HEK293 (cell line): ENCODE measurements around the gene BICD2.

ENCODE experiments used
- CTCF ChIA-PET: fragments of 350-600 bp; formaldehyde crosslinking; extraction: SDS; loops from one replicate; lab custom pipeline; 2021; ENCODE audit warnings: antibody characterized with exemption; lab: Yijun Ruan, JAX
- POLR2A ChIA-PET: fragments of 300-600 bp; formaldehyde crosslinking; extraction: SDS; loops from one replicate; lab custom pipeline; 2020; ENCODE audit warnings: antibody characterized with exemption, inconsistent platforms; lab: Yijun Ruan, JAX
- H3K27ac ChIP-seq: fragments of 200-500 bp; sonication (Bioruptor generic); 2 replicates; pipeline ENCODE4 v1.5.1; 2014; ENCODE audit warnings: low read depth, low read length, control low read depth, inconsistent platforms; ENCODE audit errors: extremely low read depth
- H3K36me3 ChIP-seq, 2 experiments: fragments of 200-500 bp in 1 of 2; sonication (Bioruptor generic) in 1 of 2; 1 replicate in 1 of 2; 2 replicates in 1 of 2; pipeline ENCODE4 v1.5.1; 2014 to 2017; ENCODE audit warnings: inconsistent platforms in 2 of 2, low read length in 2 of 2; ENCODE audit not compliant: control insufficient read depth in 2 of 2, insufficient read depth in 1 of 2
- H3K4me1 ChIP-seq: fragments of 200-500 bp; sonication (Bioruptor generic); 2 replicates; pipeline ENCODE4 v1.5.1; 2014; ENCODE audit warnings: mild to moderate bottlenecking, low read length, inconsistent platforms; ENCODE audit not compliant: control insufficient read depth, insufficient read depth
- H3K4me3 ChIP-seq: 2 replicates; pipeline ENCODE4 v1.5.1; 2011; ENCODE audit warnings: low read depth, mild to moderate bottlenecking, control low read depth, low read length, moderate library complexity
- H3K9me3 ChIP-seq: fragments of 200-500 bp; sonication (Bioruptor generic); 2 replicates; pipeline ENCODE4 v1.5.1; 2014; ENCODE audit warnings: low read depth, low read length, inconsistent platforms; ENCODE audit not compliant: control insufficient read depth, insufficient read depth
- BCL6B ChIP-seq: fragments of 450-650 bp; formaldehyde crosslinking; IDR thresholded peaks from 2 replicates; pipeline ENCODE4 v1.5.1; 2017; ENCODE audit warnings: missing biosample characterization, missing genetic modification characterization
- KLF16 ChIP-seq: fragments of 450-650 bp; formaldehyde crosslinking; IDR thresholded peaks from 2 replicates; pipeline ENCODE4 v1.5.1; 2017; ENCODE audit warnings: missing biosample characterization, missing genetic modification characterization
- OSR2 ChIP-seq: fragments of 450-650 bp; formaldehyde crosslinking; IDR thresholded peaks from 2 replicates; pipeline ENCODE4 v1.5.1; 2016; ENCODE audit warnings: missing biosample characterization, missing genetic modification characterization
- PRDM6 ChIP-seq: fragments of 450-650 bp; formaldehyde crosslinking; IDR thresholded peaks from 2 replicates; pipeline ENCODE4 v1.5.1; 2017; ENCODE audit warnings: missing biosample characterization, missing genetic modification characterization
- REST ChIP-seq: fragments of 450-650 bp; formaldehyde crosslinking; IDR thresholded peaks from 2 replicates; pipeline ENCODE4 v1.5.1; 2016; ENCODE audit warnings: missing biosample characterization, missing genetic modification characterization
- YY2 ChIP-seq: fragments of 450-650 bp; formaldehyde crosslinking; IDR thresholded peaks from 2 replicates; pipeline ENCODE4 v1.5.1; 2016; ENCODE audit warnings: missing biosample characterization, missing genetic modification characterization
- ZBTB20 ChIP-seq: fragments of 450-650 bp; formaldehyde crosslinking; IDR thresholded peaks from 2 replicates; pipeline ENCODE4 v1.5.1; 2016; ENCODE audit warnings: missing biosample characterization, missing genetic modification characterization
- ZBTB21 ChIP-seq: fragments of 450-650 bp; formaldehyde crosslinking; IDR thresholded peaks from 2 replicates; pipeline ENCODE4 v1.5.1; 2017; ENCODE audit warnings: missing biosample characterization, missing genetic modification characterization
- ZNF114 ChIP-seq: fragments of 450-650 bp; formaldehyde crosslinking; IDR thresholded peaks from 2 replicates; pipeline ENCODE4 v1.5.0; 2017; ENCODE audit warnings: missing biosample characterization, missing genetic modification characterization
- ZNF155 ChIP-seq: fragments of 450-650 bp; formaldehyde crosslinking; IDR thresholded peaks from 2 replicates; pipeline ENCODE4 v1.5.1; 2016; ENCODE audit warnings: missing biosample characterization, missing genetic modification characterization
- ZNF175 ChIP-seq: fragments of 450-650 bp; formaldehyde crosslinking; IDR thresholded peaks from 2 replicates; pipeline ENCODE4 v1.5.1; 2016; ENCODE audit warnings: missing biosample characterization, missing genetic modification characterization
- ZNF202 ChIP-seq: fragments of 450-650 bp; formaldehyde crosslinking; IDR thresholded peaks from 2 replicates; pipeline ENCODE4 v1.5.1; 2016; ENCODE audit warnings: missing biosample characterization, missing genetic modification characterization, borderline replicate concordance
- ZNF221 ChIP-seq: fragments of 450-650 bp; formaldehyde crosslinking; IDR thresholded peaks from 2 replicates; pipeline ENCODE4 v1.5.1; 2017; ENCODE audit warnings: missing biosample characterization, missing genetic modification characterization, borderline replicate concordance
- ZNF37A ChIP-seq: fragments of 450-650 bp; IDR thresholded peaks from 2 replicates; pipeline ENCODE4 v1.5.1; 2018; ENCODE audit warnings: missing biosample characterization, missing genetic modification characterization
- ZNF501 ChIP-seq: fragments of 450-650 bp; formaldehyde crosslinking; IDR thresholded peaks from 2 replicates; pipeline ENCODE4 v1.5.1; 2016; ENCODE audit warnings: missing biosample characterization, missing genetic modification characterization
- ZNF560 ChIP-seq: fragments of 450-650 bp; formaldehyde crosslinking; IDR thresholded peaks from 2 replicates; pipeline ENCODE4 v1.5.1; 2017; ENCODE audit warnings: missing biosample characterization, missing genetic modification characterization, borderline replicate concordance
- ZNF600 ChIP-seq: fragments of 450-650 bp; formaldehyde crosslinking; IDR thresholded peaks from 2 replicates; pipeline ENCODE4 v1.5.1; 2016; ENCODE audit warnings: missing biosample characterization, missing genetic modification characterization
- ZNF654 ChIP-seq: fragments of 450-650 bp; formaldehyde crosslinking; IDR thresholded peaks from 2 replicates; pipeline ENCODE4 v1.5.1; 2016; ENCODE audit warnings: low read depth, missing biosample characterization, missing genetic modification characterization
- ZNF670 ChIP-seq: fragments of 450-650 bp; formaldehyde crosslinking; IDR thresholded peaks from 2 replicates; pipeline ENCODE4 v1.5.1; 2016; ENCODE audit warnings: missing biosample characterization, missing genetic modification characterization, low read depth
- ZNF76 ChIP-seq: fragments of 450-650 bp; formaldehyde crosslinking; IDR thresholded peaks from 2 replicates; pipeline ENCODE4; 2016; ENCODE audit warnings: low read depth, missing biosample characterization, missing genetic modification characterization, borderline replicate concordance
- ZNF843 ChIP-seq: fragments of 450-650 bp; formaldehyde crosslinking; IDR thresholded peaks from 2 replicates; pipeline ENCODE4 v1.5.1; 2016; ENCODE audit warnings: missing biosample characterization, missing genetic modification characterization

BICD2 gene

DNA sequence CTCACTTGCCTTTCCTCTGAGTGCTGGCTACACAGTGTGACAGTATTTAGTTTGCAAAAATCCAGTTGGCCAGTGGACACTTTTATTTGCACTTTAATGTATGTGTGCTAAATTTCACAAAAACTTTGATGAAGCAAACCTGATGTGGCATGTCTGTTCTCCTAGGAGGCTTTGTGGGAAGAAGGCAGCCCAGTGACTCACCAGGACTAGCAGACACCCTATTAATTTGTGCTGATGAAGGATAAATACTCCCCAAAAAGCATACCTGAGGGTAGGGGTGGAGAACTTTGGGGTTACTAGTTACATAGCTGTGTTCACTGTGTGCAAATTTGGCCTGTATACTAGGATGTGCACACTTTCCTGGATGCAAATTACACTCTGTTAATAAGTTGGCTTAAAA lies 55.4 kb downstream of the BICD2 start:
- Histone ChIP-seq H3K4me3 (no peak overlapping the region), H3K27ac (no peak overlapping the region), H3K9me3 (no peaks in the 10 kb centered on the region), H3K4me1 (no peaks in the 10 kb centered on the region), H3K36me3 (peaks cover 0 to 48% of the 10 kb centered on the region in 2 experiments; a peak in 1 of 3 replicates)
- ChIA-PET CTCF (interaction anchor here (0.5 to 1.4 kb wide), 2 partner anchors 78 to 82 kb away, joined by 3 read pairs; no protein-coding TSS in a partner anchor), POLR2A (no interaction called here)
- TF ChIP-seq ZNF560 = no peak
- no peak for TF ChIP-seq ZNF843 (tag by site-specific recombination)
- TF ChIP-seq ZBTB21 (tag by site-specific recombination) = no peak
- TF ChIP-seq ZNF175 (tag by site-specific recombination) = no peak
- TF ChIP-seq ZNF202 (tag by site-specific recombination) = no peak

DNA sequence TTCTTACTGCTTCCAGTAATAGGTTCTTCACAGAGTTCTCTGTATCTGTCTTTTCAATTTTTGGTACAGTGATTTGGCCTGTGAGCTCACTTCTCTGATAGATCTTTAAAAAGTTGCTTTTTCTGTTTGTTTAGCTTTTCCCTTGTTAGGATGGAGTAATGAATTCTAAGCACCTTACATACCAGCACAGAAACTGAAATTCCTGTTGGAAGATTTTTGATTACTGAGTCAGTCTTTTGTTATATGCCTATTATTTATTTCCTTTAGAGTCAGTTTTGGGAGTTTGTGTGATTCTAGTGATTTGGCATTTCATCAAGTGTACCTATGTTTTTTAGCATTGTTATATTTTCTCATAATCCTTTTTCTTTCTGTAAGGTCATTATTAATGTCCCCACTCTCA lies 57.1 kb downstream of the BICD2 start:
- no peak for TF ChIP-seq BCL6B (tag by site-specific recombination)
- no peak for TF ChIP-seq YY2 (tag by site-specific recombination)
- no peak for TF ChIP-seq KLF16 (tag by site-specific recombination)
- no peak for TF ChIP-seq ZNF114 (tag by site-specific recombination)
- no peak for TF ChIP-seq ZNF670 (tag by site-specific recombination)
- TF ChIP-seq REST (tag by site-specific recombination) = no peak
- no peak for TF ChIP-seq ZNF221 (tag by site-specific recombination)
- TF ChIP-seq ZNF155 (tag by site-specific recombination) = no peak

DNA sequence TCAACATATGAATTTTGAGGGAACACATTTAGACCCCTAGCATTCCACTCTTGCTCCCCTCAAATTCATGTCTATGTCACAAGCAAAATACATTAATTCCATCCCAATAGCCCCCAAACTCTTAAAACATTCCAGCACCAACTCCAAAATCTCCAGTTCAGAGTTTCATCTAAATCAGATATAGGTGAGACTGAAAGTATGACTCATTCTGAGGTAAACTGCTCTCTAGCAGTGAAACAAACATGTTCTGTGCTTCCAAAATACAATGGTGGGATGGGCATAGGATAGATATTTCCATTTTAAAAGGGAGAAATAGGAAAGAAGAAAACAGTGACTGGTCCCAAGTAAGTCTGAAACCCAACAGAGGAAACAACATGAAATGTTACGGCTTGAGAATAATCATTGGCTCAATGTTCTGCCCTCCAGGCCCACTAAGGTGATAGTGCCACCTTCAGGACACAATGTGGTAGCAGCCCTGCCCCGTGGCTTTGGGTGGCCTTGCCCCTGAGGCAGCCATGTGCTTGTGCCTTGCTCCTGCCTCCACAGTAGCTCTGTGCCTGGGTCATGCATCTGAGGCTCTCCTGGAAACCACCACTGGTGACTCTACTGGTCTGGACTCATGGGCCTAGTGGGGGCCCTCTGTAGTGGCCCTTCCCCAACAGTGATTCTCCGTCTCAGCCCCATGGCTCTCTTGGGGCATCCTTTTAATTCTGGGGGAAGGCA lies 58.3 kb downstream of the BICD2 start:
- CTCF ChIA-PET = interaction anchor here (0.6 to 1.8 kb wide), 11 partner anchors 8 to 419 kb away, joined by 3 to 11 read pairs (median 3); no protein-coding TSS in a partner anchor
- Histone ChIP-seq H3K4me3 (no peak overlapping the region), H3K36me3 (peaks cover 0 to 23% of the 10 kb centered on the region in 2 experiments; a peak in 1 of 3 replicates), H3K4me1 (no peaks in the 10 kb centered on the region), H3K27ac (no peak overlapping the region), H3K9me3 (no peaks in the 10 kb centered on the region)
- TF ChIP-seq ZNF501 (tag by site-specific recombination) (no peak), ZNF37A (no peak), ZNF76 (tag by site-specific recombination) (no peak), OSR2 (peak; percentile 49; the same call in 1 of the 2 replicates), ZNF654 (tag by site-specific recombination) (peak; percentile 61), PRDM6 (no peak), ZNF600 (tag by site-specific recombination) (0 out of 2 replicates have a peak, but pooled peaks have one; percentile 24), ZBTB20 (tag by site-specific recombination) (no peak)
- POLR2A ChIA-PET = no interaction called here

More for the DNA sequence above, 57.1 kb downstream of the BICD2 start:
- no peaks in the 10 kb centered on the region for H3K9me3 ChIP-seq
- no peaks in the 10 kb centered on the region for H3K4me1 ChIP-seq
- H3K4me3 ChIP-seq = no peak overlapping the region
- ChIA-PET CTCF (interaction anchor here (0.6 to 1.8 kb wide), 7 partner anchors 9 to 895 kb away, joined by 3 to 11 read pairs (median 4); no protein-coding TSS in a partner anchor), POLR2A (no interaction called here)
- H3K36me3 ChIP-seq = peaks cover 0 to 32% of the 10 kb centered on the region in 2 experiments; a peak in 1 of 3 replicates
- H3K27ac ChIP-seq = no peak overlapping the region
